K562 (cell line): ENCODE data around the gene KIFC3. TPM values are rescaled to one million over a fixed set of nuclear protein-coding genes. Genes with fewer than 3 reads are reported as not detected.

Experiments
- EWSR1 ChIP-seq: fragments of 450-650 bp; IDR thresholded peaks from 2 replicates; pipeline ENCODE4 v1.6.1; 2018; ENCODE audit warnings: borderline replicate concordance, mild to moderate bottlenecking, low read depth, moderate library complexity; ENCODE audit not compliant: partially characterized antibody
- HBP1 ChIP-seq: fragments of 450-650 bp; formaldehyde crosslinking; IDR thresholded peaks from 2 replicates; pipeline ENCODE4 v1.4.0; 2022; ENCODE audit warnings: missing genetic modification characterization
- HEY1 ChIP-seq: fragments of 250-450 bp; sonication (Bioruptor Pico); IDR thresholded peaks from 2 replicates; pipeline ENCODE4 v1.5.0; 2020; ENCODE audit warnings: mild to moderate bottlenecking, moderate library complexity, borderline replicate concordance
- MEIS2 ChIP-seq: fragments of 450-650 bp; IDR thresholded peaks from 2 replicates; pipeline ENCODE4 v1.6.1; 2014; ENCODE audit warnings: mild to moderate bottlenecking; ENCODE audit not compliant: partially characterized antibody
- MTA3 ChIP-seq: fragments of 450-650 bp; formaldehyde crosslinking; IDR thresholded peaks from 2 replicates; pipeline ENCODE4 v1.6.1; 2017; ENCODE audit warnings: mild to moderate bottlenecking, borderline replicate concordance
- NFRKB ChIP-seq: fragments of 450-650 bp; IDR thresholded peaks from 2 replicates; pipeline ENCODE4 v1.6.1; 2016; ENCODE audit warnings: low read depth
- PHTF2 ChIP-seq: fragments of 250-450 bp; sonication (Bioruptor Pico); IDR thresholded peaks from 2 replicates; pipeline ENCODE4 v1.5.0; 2021; ENCODE audit warnings: mild to moderate bottlenecking
- RBM15 ChIP-seq: fragments of 200-400 bp; formaldehyde crosslinking; IDR thresholded peaks from 2 replicates; pipeline ENCODE4 v1.6.1; 2018; ENCODE audit warnings: mild to moderate bottlenecking, low read length, moderate library complexity; ENCODE audit not compliant: insufficient read depth
- REST ChIP-seq, 2 experiments: fragments of 450-650 bp; formaldehyde crosslinking in 1 of 2; IDR thresholded peaks; 2 replicates each; pipeline versions ENCODE4 v1.4.0 to v1.6.1; 2014 to 2020; ENCODE audit warnings: mild to moderate bottlenecking in 2 of 2, borderline replicate concordance in 1 of 2, low read depth in 1 of 2
- RUNX1 ChIP-seq: sonication (generic); IDR thresholded peaks from 2 replicates; pipeline ENCODE4 v1.6.1; 2016; ENCODE audit warnings: antibody characterized with exemption, low read depth
- SMARCE1 ChIP-seq: fragments of 450-650 bp; IDR thresholded peaks from 2 replicates; pipeline ENCODE4 v1.7.1; 2016; ENCODE audit warnings: mild to moderate bottlenecking
- XRCC4 ChIP-seq: IDR thresholded peaks from one replicate; pipeline ENCODE4 v1.6.1; 2011; ENCODE audit not compliant: insufficient read depth, insufficient read length; ENCODE audit errors: extremely low read depth
- ZHX1 ChIP-seq: fragments of 150-350 bp; conservative IDR thresholded peaks from 2 replicates; pipeline ENCODE4 v1.6.1; 2014; ENCODE audit warnings: low read length
- polyA plus RNA-seq, 8 experiments: library from polyadenylated mRNA; depleted of rRNA in 4 of 8; stranded (reverse) in 5 of 8; unstranded in 3 of 8; fragments of >200 nt; fragmentation: Nextera tagmentation in 2 of 8; fragmentation: Illumina TruSeq in 1 of 8; extraction: Ambion mirVana in 2 of 8; extraction: Trizol in 1 of 8; gene quantifications; 2 replicates each; pipeline versions ENCODE4 v1.2.1 to v1.2.3, GENCODE V29; 2011 to 2014; ENCODE audit warnings: inconsistent platforms in 1 of 8, missing spikeins in 1 of 8
- total RNA-seq, 7 experiments: library from RNA; depleted of rRNA in 6 of 7; stranded (reverse); fragments of >200 nt in 6 of 7; fragmentation: Illumina TruSeq in 2 of 7; extraction: Trizol in 2 of 7; gene quantifications; 2 replicates each; pipeline versions ENCODE4 v1.2.1 to v1.2.3, GENCODE V29; 2011 to 2021; ENCODE audit warnings: low replicate concordance in 1 of 7

Gene KIFC3
- total and polyA plus RNA-seq, 9 of the 15 experiments (the other 6 are each of a cell fraction or from before 2014, with no cell fraction given) = 0.23 to 105 (median 26.2) TPM

- TF ChIP-seq ZHX1 (no peak), MEIS2 (no peak), HEY1 (CRISPR knock-in tag) (no peak), SMARCE1 (peak; percentile 94), MTA3 (peak; percentile 80; the same call in 1 of the 2 replicates), NFRKB (no peak), EWSR1 (no peak), XRCC4 (no peak), HBP1 (CRISPR knock-in tag) (no peak), RBM15 (no peak), RUNX1 (0 out of 2 replicates have a peak, but pooled peaks have one; percentile 54), REST (IDR thresholded peaks at IDR 0.05; ENCODE audit: borderline replicate concordance) (no peak), REST (CRISPR knock-in tag; IDR thresholded peaks at IDR 0.05; ENCODE audit: low read depth) (no peak), PHTF2 (CRISPR knock-in tag) (no peak)
Observed at GRCh38 chr16:57800200-57801097, 1.8 kb downstream of the KIFC3 start (continued).
